IMR-90 (cell line): ENCODE measurements around the gene ZDHHC8. TPM values are rescaled to one million over a fixed set of nuclear protein-coding genes. Genes with fewer than 3 reads are reported as not detected.

Experiments used
- ATAC-seq: fragments of 200-7000 bp; cut with Tn5 transposase; 2 replicates; pipeline ENCODE4 v1.9.1; 2020; ENCODE audit warnings: low read depth, mild to moderate bottlenecking, moderate library complexity
- BruUV-seq: library from RNA; stranded (reverse); fragments of 400-500 nt; replicated peaks from 2 replicates; lab custom pipeline; 2021; lab: Mats Ljungman, UMichigan
- CTCF ChIA-PET: fragments of 300-600 bp; formaldehyde crosslinking; extraction: SDS; loops from one replicate; lab custom pipeline; 2021; ENCODE audit warnings: antibody characterized with exemption; lab: Yijun Ruan, JAX
- POLR2A ChIA-PET: fragments of 300-600 bp; sonication (Branson Sonifier 250); formaldehyde crosslinking; loops from one replicate; lab custom pipeline; 2022; ENCODE audit warnings: antibody characterized with exemption; ENCODE audit not compliant: unreplicated experiment; lab: Charles Lee
- DNase-seq: peaks from one replicate; pipeline ENCODE4 v3.0.0; 2013
- H2AFZ ChIP-seq: replicated peaks from 2 replicates; pipeline ENCODE3; 2013; ENCODE audit warnings: low read length, mild to moderate bottlenecking; ENCODE audit not compliant: poor library complexity
- H2AK5ac ChIP-seq: 2 replicates; pipeline ENCODE4 v1.6.1; 2013; ENCODE audit warnings: low read depth, low read length, inconsistent platforms
- H2AK9ac ChIP-seq: replicated peaks from 2 replicates; pipeline ENCODE3; 2013; ENCODE audit warnings: mild to moderate bottlenecking, low read depth, low read length, moderate library complexity; ENCODE audit not compliant: poor library complexity
- H2BK120ac ChIP-seq: 2 replicates; pipeline ENCODE4 v1.6.1; 2013; ENCODE audit warnings: low read depth, low read length, inconsistent platforms
- H2BK15ac ChIP-seq: 3 replicates; pipeline ENCODE4 v1.6.1; 2013; ENCODE audit warnings: low read depth, low read length, inconsistent platforms
- H2BK20ac ChIP-seq: 2 replicates; pipeline ENCODE4 v1.6.1; 2013; ENCODE audit warnings: low read depth, mild to moderate bottlenecking, inconsistent platforms, low read length, moderate library complexity
- H2BK5ac ChIP-seq: 2 replicates; pipeline ENCODE4 v1.6.1; 2013; ENCODE audit warnings: mild to moderate bottlenecking, low read depth, low read length, inconsistent platforms; ENCODE audit not compliant: poor library complexity, severe bottlenecking
- H3K14ac ChIP-seq: replicated peaks from 2 replicates; pipeline ENCODE4 v1.6.1; 2013; ENCODE audit warnings: low read depth, low read length, inconsistent platforms
- H3K18ac ChIP-seq: 2 replicates; pipeline ENCODE4 v1.6.1; 2013; ENCODE audit warnings: low read depth, low read length, control low read depth
- H3K23ac ChIP-seq: 2 replicates; pipeline ENCODE4 v1.6.1; 2013; ENCODE audit warnings: low read depth, low read length, inconsistent platforms
- H3K27ac ChIP-seq: 2 replicates; pipeline ENCODE4 v1.5.1; 2013; ENCODE audit warnings: mild to moderate bottlenecking, control low read depth, low read length; ENCODE audit not compliant: insufficient read depth
- H3K27me3 ChIP-seq: 2 replicates; pipeline ENCODE4 v1.6.1; 2013; ENCODE audit warnings: low read length; ENCODE audit not compliant: control insufficient read depth, insufficient read depth
- H3K36me3 ChIP-seq: 2 replicates; pipeline ENCODE4 v1.6.1; 2013; ENCODE audit warnings: low read length, mixed read lengths; ENCODE audit not compliant: control insufficient read depth, insufficient read depth
- H3K4ac ChIP-seq: 2 replicates; pipeline ENCODE4 v1.6.1; 2013; ENCODE audit warnings: low read depth, low read length, inconsistent platforms
- H3K4me1 ChIP-seq: 2 replicates; pipeline ENCODE4 v1.6.1; 2013; ENCODE audit warnings: low read length, mixed read lengths; ENCODE audit not compliant: control insufficient read depth, insufficient read depth
- H3K4me2 ChIP-seq: 2 replicates; pipeline ENCODE4 v1.6.1; 2013; ENCODE audit warnings: low read depth, mild to moderate bottlenecking, control low read depth, low read length, moderate library complexity
- H3K4me3 ChIP-seq: 2 replicates; pipeline ENCODE4 v1.5.1; 2013; ENCODE audit warnings: low read depth, mild to moderate bottlenecking, control low read depth, low read length, moderate library complexity; ENCODE audit not compliant: insufficient read depth
- H3K56ac ChIP-seq: 2 replicates; pipeline ENCODE4 v1.6.1; 2013; ENCODE audit warnings: low read length, inconsistent platforms; ENCODE audit not compliant: insufficient read depth; ENCODE audit errors: extremely low read depth
- H3K79me1 ChIP-seq, 2 experiments: 2 replicates each; pipeline ENCODE4 v1.6.1; 2013; ENCODE audit warnings: low read length in 2 of 2, inconsistent platforms in 1 of 2, low read depth in 1 of 2
- H3K9ac ChIP-seq: 2 replicates; pipeline ENCODE4 v1.6.1; 2013; ENCODE audit warnings: low read depth, low read length, control low read depth
- H3K9me1 ChIP-seq: 2 replicates; pipeline ENCODE4 v1.6.1; 2013; ENCODE audit warnings: low read length, inconsistent platforms; ENCODE audit not compliant: insufficient read depth
- H3K9me3 ChIP-seq: 2 replicates; pipeline ENCODE4 v1.6.1; 2013; ENCODE audit warnings: low read length; ENCODE audit not compliant: control insufficient read depth, insufficient read depth
- H4K20me1 ChIP-seq: 2 replicates; pipeline ENCODE4 v1.6.1; 2013; ENCODE audit warnings: low read length, inconsistent platforms; ENCODE audit not compliant: insufficient read depth
- H4K5ac ChIP-seq: 2 replicates; pipeline ENCODE4 v1.6.1; 2013; ENCODE audit warnings: mild to moderate bottlenecking, low read depth, low read length, control low read depth
- H4K8ac ChIP-seq, 2 experiments: 2 replicates each; pipeline ENCODE4 v1.6.1; 2013; ENCODE audit warnings: low read depth in 2 of 2, low read length in 2 of 2, control low read depth in 1 of 2, inconsistent platforms in 1 of 2
- H4K91ac ChIP-seq: 2 replicates; pipeline ENCODE4 v1.6.1; 2013; ENCODE audit warnings: low read depth, low read length, inconsistent platforms; ENCODE audit not compliant: insufficient read depth
- CEBPB ChIP-seq: IDR thresholded peaks from 2 replicates; pipeline ENCODE4 v1.6.1; 2012; ENCODE audit warnings: low read depth, low read length, improper control_type of control experiment
- CTCF ChIP-seq: conservative IDR thresholded peaks from 2 replicates; pipeline ENCODE4 v1.5.1; 2012; ENCODE audit warnings: mild to moderate bottlenecking, low read depth, low read length, improper control_type of control experiment
- ELK1 ChIP-seq: fragments of 150-350 bp; IDR thresholded peaks from 2 replicates; pipeline ENCODE4 v1.6.1; 2016; ENCODE audit warnings: low read depth, mild to moderate bottlenecking, low read length, moderate library complexity, borderline replicate concordance
- FOS ChIP-seq: fragments of 150-350 bp; IDR thresholded peaks from 2 replicates; pipeline ENCODE4 v1.6.1; 2016; ENCODE audit warnings: low read depth, low read length
- MAFK ChIP-seq: IDR thresholded peaks from 2 replicates; pipeline ENCODE4 v1.6.1; 2012; ENCODE audit warnings: low read depth, low read length, improper control_type of control experiment
- MXI1 ChIP-seq: IDR thresholded peaks from 2 replicates; pipeline ENCODE4 v1.6.1; 2012; ENCODE audit warnings: low read depth, mild to moderate bottlenecking, low read length, moderate library complexity, borderline replicate concordance
- RAD21 ChIP-seq: IDR thresholded peaks from 2 replicates; pipeline ENCODE4 v1.6.1; 2012; ENCODE audit warnings: low read length, improper control_type of control experiment
- RCOR1 ChIP-seq: IDR thresholded peaks from 2 replicates; pipeline ENCODE4 v1.6.1; 2012; ENCODE audit warnings: mild to moderate bottlenecking, low read length, improper control_type of control experiment; ENCODE audit not compliant: insufficient replicate concordance
- SMC3 ChIP-seq: fragments of 150-350 bp; IDR thresholded peaks from 2 replicates; pipeline ENCODE4 v1.6.1; 2016; ENCODE audit warnings: low read depth, mild to moderate bottlenecking, antibody characterized with exemption, low read length, moderate library complexity
- WGBS, 2 experiments: methylation state at CpG; one replicate each; pipeline versions ENCODE4 v1.1.5 to v1.1.7; 2013; ENCODE audit warnings: missing lambda C conversion rate in 2 of 2; ENCODE audit not compliant: insufficient read length in 1 of 2; ENCODE audit errors: extremely low coverage in 2 of 2; 5-methylcytosine and 5-hydroxymethylcytosine counted together
- dilution Hi-C: fragments of 300-500 bp; cut with HindIII; formaldehyde crosslinking; loops from one replicate; pipeline ENCODE4 v1.14.3; 2018; ENCODE audit warnings: low sequenced_read_pairs; ENCODE audit not compliant: unreplicated experiment
- in situ Hi-C: fragments of 300-500 bp; cut with MboI; formaldehyde crosslinking; loops from 3 replicates; pipeline ENCODE4 v1.14.3; 2019; ENCODE audit warnings: low sequenced_read_pairs, inconsistent platforms, mixed read lengths
- intact Hi-C: fragments of 100-400 bp; cut with micrococcal nuclease; formaldehyde crosslinking; loops from 2 replicates; pipeline ENCODE4 v1.10.0; 2022
- polyA plus RNA-seq, 3 experiments: library from polyadenylated mRNA; depleted of rRNA; stranded (reverse); fragments of >200 nt; gene quantifications; 2 replicates each; pipeline ENCODE4 v1.2.3, GENCODE V29; 2012; ENCODE audit warnings: low replicate concordance in 1 of 3
- total RNA-seq: library from RNA; depleted of rRNA; stranded (reverse); fragments of >200 nt; gene quantifications from 2 replicates; pipeline ENCODE4 v1.2.3, GENCODE V29; 2012

ZDHHC8 gene
- total and polyA plus RNA-seq, 2 of the 4 experiments (the other 2 are of a cell fraction): 2.5 to 72.6 TPM

DNA sequence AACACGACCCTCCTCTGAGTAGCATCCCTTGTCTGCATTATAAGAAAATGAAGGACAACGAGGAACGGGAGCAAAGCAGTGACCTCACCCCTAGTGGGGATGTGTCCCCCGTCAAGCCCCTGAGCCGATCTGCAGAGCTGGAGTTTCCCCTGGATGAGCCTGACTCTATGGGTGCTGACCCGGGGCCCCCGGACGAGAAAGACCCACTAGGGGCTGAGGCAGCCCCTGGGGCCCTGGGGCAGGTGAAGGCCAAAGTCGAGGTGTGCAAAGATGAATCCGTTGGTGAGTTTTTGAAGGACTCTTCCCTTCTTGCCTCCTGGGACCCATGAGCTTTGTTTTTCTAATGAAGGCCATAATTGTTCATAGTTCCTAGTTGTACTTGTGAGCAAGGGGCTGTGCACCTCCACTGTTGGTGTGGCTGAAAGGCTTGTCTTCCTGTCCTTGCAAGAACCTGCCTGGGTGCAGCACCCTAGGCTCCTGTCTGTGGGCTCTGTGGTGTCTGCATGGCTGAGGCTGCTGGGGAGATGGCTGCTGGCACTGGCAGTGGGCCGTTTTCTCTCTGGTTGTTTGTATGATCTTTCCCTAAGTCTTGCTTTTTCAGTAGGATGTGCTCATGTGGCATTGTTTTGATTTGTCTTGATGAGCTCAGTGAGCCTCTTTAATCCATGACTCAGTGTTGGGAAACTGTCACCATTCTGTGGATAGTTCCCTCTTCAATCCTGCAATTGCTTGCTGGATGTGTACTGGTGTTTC lies 41.5 kb upstream of the ZDHHC8 start:
- no peak overlapping the region for H3K27ac ChIP-seq
- H3K4me3 ChIP-seq: no peak overlapping the region
- in situ Hi-C loops: no loop called here
- H2AFZ ChIP-seq: no peak overlapping the region
- H3K9me3 ChIP-seq: no peaks in the 10 kb centered on the region
- peak overlapping the region; percentile 29 for H2BK5ac ChIP-seq
- no peak overlapping the region for H2BK15ac ChIP-seq
- peaks cover 40 to 84% of the 10 kb centered on the region in 2 experiments for H3K79me1 ChIP-seq
- peaks cover 2% of the 10 kb centered on the region; the same call in 1 of the 2 replicates for H3K9me1 ChIP-seq
- peak overlapping the region; percentile 12 for H2AK9ac ChIP-seq
- TF ChIP-seq FOS (0 out of 2 replicates have a peak, but pooled peaks have one; percentile 25), RAD21 (no peak), CTCF (no peak), MXI1 (0 out of 2 replicates have a peak, but pooled peaks have one; percentile 58), RCOR1 (no peak), CEBPB (peak; percentile 65), SMC3 (no peak), ELK1 (no peak), MAFK (no peak)
- dilution Hi-C loops: no loop called here
- no CpG with 5 or more reads among the region's 11 CpGs for WGBS, 2 experiments
- no peak overlapping the region for H2BK120ac ChIP-seq
- peaks cover 58% of the 10 kb centered on the region for H4K20me1 ChIP-seq
- no peak overlapping the region for H2AK5ac ChIP-seq
- H4K5ac ChIP-seq: no peak overlapping the region
- H3K56ac ChIP-seq: no peak overlapping the region
- intact Hi-C loops: no loop called here
- no peak overlapping the region for H3K9ac ChIP-seq
- ChIA-PET POLR2A (no interaction called here), CTCF (no interaction called here)
- ATAC-seq (peak; percentile 92), DNase-seq (peak; percentile 77)
- no peak overlapping the region for H4K8ac ChIP-seq
- H2BK20ac ChIP-seq: no peak overlapping the region
- H3K4me2 ChIP-seq: no peak overlapping the region
- H4K91ac ChIP-seq: no peak overlapping the region
- no peaks in the 10 kb centered on the region for H3K27me3 ChIP-seq
- BruUV-seq: no TSS peak
- no peak overlapping the region for H3K23ac ChIP-seq
- no peak overlapping the region for H3K18ac ChIP-seq
- H3K4me1 ChIP-seq: peaks cover 4% of the 10 kb centered on the region; the same call in 1 of the 2 replicates
- no peak overlapping the region for H3K14ac ChIP-seq
- H3K4ac ChIP-seq: no peak overlapping the region
- H3K36me3 ChIP-seq: peaks cover 85% of the 10 kb centered on the region
